Neural cell (in vitro differentiated cells): ENCODE data around the gene RAC2. TPM values are rescaled to one million over a fixed set of nuclear protein-coding genes. Genes with fewer than 3 reads are reported as not detected.

Source experiments
- H2AFZ ChIP-seq: fragments of 200-600, 300-800 bp; sonication (generic), shearing (Covaris generic); 2 replicates; pipeline ENCODE4 v1.6.0; 2014; ENCODE audit warnings: low read depth, mild to moderate bottlenecking, antibody characterized with exemption, low read length, moderate library complexity
- H3F3A ChIP-seq: fragments of 200-600 bp; shearing (Covaris generic); 2 replicates; pipeline ENCODE4 v1.6.1; 2016; ENCODE audit warnings: mild to moderate bottlenecking, moderate library complexity, mixed read lengths, antibody characterized with exemption, low read length; ENCODE audit not compliant: insufficient read depth, poor library complexity, severe bottlenecking
- H3K27ac ChIP-seq: fragments of 200-600, 300-800 bp; sonication (generic), shearing (Covaris generic); 2 replicates; pipeline ENCODE4 v1.5.1; 2014; ENCODE audit warnings: mild to moderate bottlenecking, low read length, moderate library complexity
- H3K27me3 ChIP-seq: fragments of 300-800, 200-600 bp; sonication (generic), shearing (Covaris generic); 2 replicates; pipeline ENCODE4 v1.6.0; 2014; ENCODE audit warnings: mild to moderate bottlenecking, low read depth, low read length, moderate library complexity; ENCODE audit not compliant: insufficient read depth
- H3K36me3 ChIP-seq: fragments of 300-800, 200-600 bp; sonication (generic), shearing (Covaris generic); 2 replicates; pipeline ENCODE4 v1.5.1; 2014; ENCODE audit warnings: mild to moderate bottlenecking, antibody characterized with exemption, low read length, moderate library complexity; ENCODE audit not compliant: insufficient read depth
- H3K4me2 ChIP-seq: fragments of 300-800, 200-600 bp; sonication (generic), shearing (Covaris generic); 2 replicates; pipeline ENCODE4 v1.6.0; 2014; ENCODE audit warnings: mild to moderate bottlenecking, low read length
- H3K4me3 ChIP-seq: fragments of 300-800, 200-600 bp; sonication (generic), shearing (Covaris generic); 2 replicates; pipeline ENCODE4 v1.5.1; 2014; ENCODE audit warnings: mild to moderate bottlenecking, low read length, moderate library complexity
- H3K79me2 ChIP-seq: fragments of 200-600 bp; shearing (Covaris generic); replicated peaks from 2 replicates; pipeline ENCODE4 v1.6.0; 2014; ENCODE audit warnings: mild to moderate bottlenecking, low read length, moderate library complexity; ENCODE audit not compliant: insufficient read depth
- H3K9ac ChIP-seq: fragments of 300-800, 200-600 bp; sonication (generic), shearing (Covaris generic); 2 replicates; pipeline ENCODE4 v1.6.1; 2016; ENCODE audit warnings: mild to moderate bottlenecking, low read length, mixed read lengths
- H3K9me2 ChIP-seq: fragments of 200-600 bp; shearing (Covaris generic); 2 replicates; pipeline ENCODE4 v1.6.1; 2016; ENCODE audit warnings: mild to moderate bottlenecking, low read length, mixed read lengths; ENCODE audit not compliant: insufficient read depth
- H3K9me3 ChIP-seq: fragments of 200-600, 300-800 bp; sonication (generic), shearing (Covaris generic); 2 replicates; pipeline ENCODE4 v1.6.1; 2016; ENCODE audit warnings: mild to moderate bottlenecking, mixed run types, low read length, moderate library complexity, mixed read lengths
- H4K20me1 ChIP-seq: fragments of 200-600 bp; shearing (Covaris generic); 2 replicates; pipeline ENCODE4 v1.6.1; 2016; ENCODE audit warnings: mild to moderate bottlenecking, mixed run types; ENCODE audit not compliant: insufficient read depth
- CTCF ChIP-seq: fragments of 450-650 bp; IDR thresholded peaks from 2 replicates; pipeline ENCODE4 v1.5.1; 2014; ENCODE audit warnings: antibody characterized with exemption, mild to moderate bottlenecking, moderate library complexity; ENCODE audit not compliant: poor library complexity, severe bottlenecking
- EP300 ChIP-seq: fragments of 450-650 bp; conservative IDR thresholded peaks from 2 replicates; pipeline ENCODE4 v1.6.1; 2014; ENCODE audit warnings: antibody characterized with exemption, mild to moderate bottlenecking, moderate library complexity; ENCODE audit not compliant: poor library complexity, severe bottlenecking
- EZH2 ChIP-seq: fragments of 200-600, 300-800 bp; shearing (Covaris generic), sonication (generic); IDR thresholded peaks from 2 replicates; pipeline ENCODE4 v1.6.1; 2014; ENCODE audit warnings: antibody characterized with exemption, low read length, borderline replicate concordance, mild to moderate bottlenecking; ENCODE audit not compliant: insufficient read depth, poor library complexity, severe bottlenecking
- MXI1 ChIP-seq: fragments of 450-650 bp; conservative IDR thresholded peaks from 2 replicates; pipeline ENCODE4 v1.6.1; 2014; ENCODE audit warnings: antibody characterized with exemption, mild to moderate bottlenecking; ENCODE audit not compliant: poor library complexity, severe bottlenecking
- POLR2AphosphoS5 ChIP-seq: IDR thresholded peaks from 2 replicates; pipeline ENCODE4 v1.6.1; 2012
- RAD21 ChIP-seq: fragments of 450-650 bp; conservative IDR thresholded peaks from 2 replicates; pipeline ENCODE4 v1.6.1; 2014; ENCODE audit warnings: antibody characterized with exemption, mild to moderate bottlenecking, moderate library complexity
- REST ChIP-seq: IDR thresholded peaks from 2 replicates; pipeline ENCODE4 v1.6.1; 2012; ENCODE audit warnings: borderline replicate concordance
- SMC3 ChIP-seq: fragments of 450-650 bp; conservative IDR thresholded peaks from 2 replicates; pipeline ENCODE4 v1.6.1; 2014; ENCODE audit warnings: antibody characterized with exemption, mild to moderate bottlenecking, moderate library complexity; ENCODE audit not compliant: poor library complexity
- TAF1 ChIP-seq: IDR thresholded peaks from 2 replicates; pipeline ENCODE4 v1.6.1; 2012; ENCODE audit warnings: low read depth
- polyA plus RNA-seq: library from polyadenylated mRNA; depleted of rRNA; stranded (reverse); fragments of >200 nt; gene quantifications from 2 replicates; pipeline ENCODE4 v1.2.3, GENCODE V29; 2014

The RAC2 gene
- polyA plus RNA-seq, 1 donor from 2014 or later = not detected

- Histone ChIP-seq H3F3A (no peaks in the 10 kb centered on the region), H3K36me3 (no peaks in the 10 kb centered on the region), H3K9me3 (no peaks in the 10 kb centered on the region), H3K4me2 (no peak overlapping the region), H3K27me3 (no peaks in the 10 kb centered on the region), H3K4me3 (no peak overlapping the region), H3K27ac (no peak overlapping the region), H2AFZ (no peak overlapping the region), H3K9ac (no peak overlapping the region), H3K79me2 (no peaks in the 10 kb centered on the region), H3K9me2 (no peaks in the 10 kb centered on the region), H4K20me1 (no peaks in the 10 kb centered on the region)
- TF ChIP-seq TAF1 = no peak
- TF ChIP-seq RAD21 = no peak
- no peak for TF ChIP-seq CTCF
- no peak for TF ChIP-seq REST
Measured at GRCh38 chr22:37288521-37288920, 44.5 kb upstream of the RAC2 start.

- TF ChIP-seq POLR2AphosphoS5 = no peak
- no peaks in the 10 kb centered on the region for H3K27me3 ChIP-seq
- no peak overlapping the region for H3K27ac ChIP-seq
- no peaks in the 10 kb centered on the region for H3F3A ChIP-seq
- H4K20me1 ChIP-seq = no peaks in the 10 kb centered on the region
- no peak overlapping the region for H3K9ac ChIP-seq
- no peaks in the 10 kb centered on the region for H3K9me2 ChIP-seq
- H3K4me2 ChIP-seq = no peak overlapping the region
- no peak overlapping the region for H2AFZ ChIP-seq
- no peak overlapping the region for H3K4me3 ChIP-seq
- H3K9me3 ChIP-seq = no peaks in the 10 kb centered on the region
- H3K79me2 ChIP-seq = no peaks in the 10 kb centered on the region
- H3K36me3 ChIP-seq = no peaks in the 10 kb centered on the region
Measured at GRCh38 chr22:37287550-37287951, 43.5 kb upstream of the RAC2 start.

GRCh38 chr22:37285937-37286336, 41.9 kb upstream of the RAC2 start:
- Histone ChIP-seq H3K4me3 (no peak overlapping the region), H3K9ac (no peak overlapping the region)

More at GRCh38 chr22:37285937-37286336, 41.9 kb upstream of the RAC2 start:
- Histone ChIP-seq H3K79me2 (no peaks in the 10 kb centered on the region), H3K36me3 (no peaks in the 10 kb centered on the region), H3K4me2 (no peak overlapping the region), H4K20me1 (no peaks in the 10 kb centered on the region), H3K9me3 (no peaks in the 10 kb centered on the region), H3F3A (no peaks in the 10 kb centered on the region), H3K27me3 (no peaks in the 10 kb centered on the region), H3K27ac (no peak overlapping the region), H3K9me2 (no peaks in the 10 kb centered on the region), H2AFZ (no peak overlapping the region)
- TF ChIP-seq EP300 (no peak), EZH2 (no peak), REST (no peak), CTCF (no peak), POLR2AphosphoS5 (no peak), MXI1 (no peak), RAD21 (no peak), TAF1 (no peak), SMC3 (no peak)
